NB4 (cell line): ENCODE data around the gene EHMT1.

ENCODE experiments used
- CTCF ChIP-seq: IDR thresholded peaks from one replicate; pipeline ENCODE4 v1.5.1; 2012; ENCODE audit warnings: low read depth, low read length
- POLR2A ChIP-seq: IDR thresholded peaks from 2 replicates; pipeline ENCODE4 v1.6.1; 2011; ENCODE audit warnings: mild to moderate bottlenecking; ENCODE audit not compliant: insufficient read length; ENCODE audit errors: extremely low read depth

- TF ChIP-seq POLR2A (no peak), CTCF (peak; percentile 38)
These were observed 36.4 kb upstream of the EHMT1 start for GRCh38 chr9:137582286-137582860.
